Uterus (tissue), 4 donors: Measurements from ENCODE around the gene USP6. TPM values are rescaled to one million over a fixed set of nuclear protein-coding genes. Genes with fewer than 3 reads are reported as not detected.
"Not testable (repeated sequence)": the region's sequence is repeated elsewhere in the genome, so short reads cannot be mapped to it uniquely, and the experiment has no call there.

Experiments used
- DNase-seq, 2 donors: peaks; one replicate each; pipeline ENCODE4 v3.0.0-alpha.2; 2019 to 2020
- H3K27ac ChIP-seq, 2 donors: fragments of 200-600 bp; sonication (generic); 1 replicate in 1 of 2; 2 replicates in 1 of 2; pipeline ENCODE4 v1.5.1; 2016 to 2018
- H3K27me3 ChIP-seq, 2 donors: fragments of 200-600 bp; sonication (generic); one replicate each; pipeline ENCODE4 v1.5.1; 2018 to 2019; ENCODE audit warnings: control low read depth in 1 of 2
- H3K36me3 ChIP-seq, 2 donors: fragments of 200-600 bp; sonication (generic); one replicate each; pipeline ENCODE4 v1.5.1; 2019; ENCODE audit warnings: control low read depth in 1 of 2
- H3K4me1 ChIP-seq, 2 donors: fragments of 200-600 bp; sonication (generic); one replicate each; pipeline ENCODE4 v1.5.1; 2018 to 2019; ENCODE audit warnings: control low read depth in 1 of 2
- H3K4me3 ChIP-seq, 2 donors: fragments of 200-600 bp; sonication (generic); 1 replicate in 1 of 2; 2 replicates in 1 of 2; pipeline ENCODE4 v1.5.1; 2018 to 2019; ENCODE audit warnings: mild to moderate bottlenecking in 1 of 2
- H3K9me3 ChIP-seq, 2 donors: fragments of 200-600 bp; sonication (generic); one replicate each; pipeline ENCODE4 v1.5.1; 2019; ENCODE audit warnings: control low read depth in 1 of 2
- CTCF ChIP-seq, 4 experiments: fragments of 200-600 bp in 2 of 4; fragments of 450-650 bp in 2 of 4; sonication (generic) in 2 of 4; IDR thresholded peaks; one replicate each; pipeline ENCODE4 v1.5.1; 2016 to 2019; ENCODE audit warnings: antibody characterized with exemption in 4 of 4, mild to moderate bottlenecking in 2 of 4, moderate library complexity in 1 of 4
- POLR2A ChIP-seq, 2 donors: fragments of 450-650 bp; IDR thresholded peaks; one replicate each; pipeline ENCODE4 v1.6.1; 2016; ENCODE audit warnings: antibody characterized with exemption in 2 of 2, mild to moderate bottlenecking in 1 of 2, moderate library complexity in 1 of 2
- intact Hi-C: fragments of 100-400 bp; cut with DNase I; formaldehyde crosslinking; loops from one replicate; pipeline ENCODE4 v1.15.1; 2023; ENCODE audit warnings: low total_unique reads
- total RNA-seq, 4 donors: library from RNA; depleted of rRNA in 3 of 4; stranded (reverse); fragments of >200 nt in 3 of 4; gene quantifications; one replicate each; pipeline versions ENCODE4 v1.1.0 to v1.2.4, GENCODE V29; 2014 to 2023
- donor health status: DM: yes; HTN: yes; CAD: no.

Gene USP6
- total RNA-seq, 4 donors from 2014 or later = 0.21 to 2.6 (median 0.97) TPM; not detected in 1

- Histone ChIP-seq H3K9me3 (no peaks in the 10 kb centered on the region), H3K36me3 (no peaks in the 10 kb centered on the region), H3K4me3 (no peak overlapping the region), H3K4me1 (no peaks in the 10 kb centered on the region), H3K27ac (no peak overlapping the region), H3K27me3 (no peaks in the 10 kb centered on the region)
- intact Hi-C loops = no loop called here
- DNase-seq = no peak
- TF ChIP-seq POLR2A (IDR thresholded peaks at IDR 0.05) = no peak
Observed at GRCh38 chr17:5128905-5129535, 13.2 kb downstream of the USP6 start.

GRCh38 chr17:5129770-5130169 lies 13.9 kb downstream of the USP6 start:
- intact Hi-C loops, H3K36me3 ChIP-seq, H3K27me3 ChIP-seq, H3K9me3 ChIP-seq, H3K4me3 ChIP-seq, H3K27ac ChIP-seq, DNase-seq, H3K4me1 ChIP-seq: not testable (repeated sequence)

- H3K36me3 ChIP-seq = not testable (repeated sequence)
Observed at GRCh38 chr17:5130261-5130660, 14.4 kb downstream of the USP6 start.

GRCh38 chr17:5130687-5131086 lies 14.9 kb downstream of the USP6 start:
- H3K36me3 ChIP-seq, H3K4me3 ChIP-seq, intact Hi-C loops, H3K4me1 ChIP-seq, H3K27me3 ChIP-seq, DNase-seq, H3K9me3 ChIP-seq, H3K27ac ChIP-seq: not testable (repeated sequence)

More at GRCh38 chr17:5130261-5130660, 14.4 kb downstream of the USP6 start:
- intact Hi-C loops, H3K4me3 ChIP-seq, H3K9me3 ChIP-seq, H3K27ac ChIP-seq, H3K27me3 ChIP-seq, DNase-seq, H3K4me1 ChIP-seq: not testable (repeated sequence)

- no peaks in the 10 kb centered on the region for H3K4me1 ChIP-seq
- H3K4me3 ChIP-seq = no peak overlapping the region
- no peak for TF ChIP-seq CTCF (IDR thresholded peaks at IDR 0.05)
- no peak for TF ChIP-seq POLR2A (IDR thresholded peaks at IDR 0.05)
- no peaks in the 10 kb centered on the region for H3K9me3 ChIP-seq
- H3K36me3 ChIP-seq = no peaks in the 10 kb centered on the region
- no peak for DNase-seq
- H3K27me3 ChIP-seq = no peaks in the 10 kb centered on the region
- intact Hi-C loops = no loop called here
- H3K27ac ChIP-seq = no peak overlapping the region
Observed at GRCh38 chr17:5131146-5131715, 15.4 kb downstream of the USP6 start.

GRCh38 chr17:5131799-5132502 lies 16.1 kb downstream of the USP6 start:
- H3K27me3 ChIP-seq, H3K36me3 ChIP-seq, DNase-seq, H3K4me3 ChIP-seq, H3K9me3 ChIP-seq, H3K4me1 ChIP-seq, H3K27ac ChIP-seq, intact Hi-C loops: not testable (repeated sequence)

- not testable (repeated sequence) for H3K27me3 ChIP-seq, DNase-seq
Observed at GRCh38 chr17:5132503-5133225, 16.8 kb downstream of the USP6 start.

GRCh38 chr17:5133311-5133710 lies 17.5 kb downstream of the USP6 start:
- no peak for DNase-seq
- no peak overlapping the region for H3K27ac ChIP-seq
- no peak overlapping the region for H3K4me3 ChIP-seq
- no peaks in the 10 kb centered on the region for H3K9me3 ChIP-seq
- H3K4me1 ChIP-seq = no peaks in the 10 kb centered on the region
- H3K27me3 ChIP-seq = no peaks in the 10 kb centered on the region
- intact Hi-C loops = no loop called here
- TF ChIP-seq POLR2A (IDR thresholded peaks at IDR 0.05) (no peak), CTCF (IDR thresholded peaks at IDR 0.05) (no peak)
- no peaks in the 10 kb centered on the region for H3K36me3 ChIP-seq

More at GRCh38 chr17:5132503-5133225, 16.8 kb downstream of the USP6 start:
- H3K4me1 ChIP-seq, H3K9me3 ChIP-seq, H3K27ac ChIP-seq, intact Hi-C loops, H3K4me3 ChIP-seq, H3K36me3 ChIP-seq: not testable (repeated sequence)

GRCh38 chr17:5133961-5134360 lies 18.1 kb downstream of the USP6 start:
- H3K27me3 ChIP-seq, intact Hi-C loops, H3K4me1 ChIP-seq, H3K4me3 ChIP-seq, H3K9me3 ChIP-seq, H3K27ac ChIP-seq, DNase-seq, H3K36me3 ChIP-seq: not testable (repeated sequence)

GRCh38 chr17:5134571-5134970 lies 18.7 kb downstream of the USP6 start:
- H3K4me1 ChIP-seq, H3K9me3 ChIP-seq, H3K36me3 ChIP-seq, intact Hi-C loops, H3K4me3 ChIP-seq, DNase-seq, H3K27ac ChIP-seq, H3K27me3 ChIP-seq: not testable (repeated sequence)
